Measurements from ENCODE around the gene KCNN1. TPM values are rescaled to one million over a fixed set of nuclear protein-coding genes. Genes with fewer than 3 reads are reported as not detected.

Gene KCNN1
- total and polyA plus RNA-seq, 3 experiments from 2014 or later: 0.13 to 0.15 TPM; not detected in 1

DNA sequence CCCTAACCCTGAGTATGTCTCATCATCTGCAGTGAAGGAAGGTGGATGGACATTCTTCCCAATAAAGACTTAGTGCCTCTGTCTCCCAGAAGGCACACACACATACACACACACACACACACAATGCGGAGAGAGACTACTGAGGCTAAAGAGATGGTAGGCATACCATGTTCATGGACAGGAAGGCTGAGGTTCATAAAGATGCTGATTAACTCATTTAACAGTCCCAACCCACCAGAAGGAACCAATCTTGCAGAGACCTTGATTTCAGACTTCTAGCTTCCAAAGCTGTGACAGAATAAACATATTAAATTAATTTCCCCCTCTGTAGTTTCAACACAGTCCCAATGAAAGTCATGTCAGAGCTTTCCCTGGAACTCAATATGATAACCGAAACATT lies 74.1 kb downstream of the KCNN1 start:
- ChIA-PET POLR2A (interaction anchor here (0.8 kb wide), 1 partner anchor 20 kb away, joined by 3 read pairs; no protein-coding TSS in a partner anchor), CTCF (no interaction called here)
- no peaks in the 10 kb centered on the region for H3K36me3 ChIP-seq (ENCODE audit: insufficient read depth, low read length)
- H3K27ac Mint-ChIP-seq: peak overlapping the region in 1 of 8 donors; percentile 26
- no peaks in the 10 kb centered on the region for H3K27me3 ChIP-seq (ENCODE audit: insufficient read depth, low read length, poor library complexity, severe bottlenecking)
- no peaks in the 10 kb centered on the region for H3K27me3 Mint-ChIP-seq
- H3K27ac ChIP-seq (ENCODE audit: low read depth, low read length): no peak overlapping the region
- H3K36me3 Mint-ChIP-seq: no peaks in the 10 kb centered on the region
- no peak for DNase-seq
- no peak overlapping the region for H3K4me3 ChIP-seq (ENCODE audit: low read length)
- no peak overlapping the region for H3K4me3 Mint-ChIP-seq
- H3K4me1 ChIP-seq (ENCODE audit: insufficient read depth, low read length): peaks cover 30% of the 10 kb centered on the region
- peaks cover 0 to 2% (median 0%) of the 10 kb centered on the region in 5 donors for H3K9me3 Mint-ChIP-seq
- H3K4me1 Mint-ChIP-seq: peaks cover 26 to 34% (median 33%) of the 10 kb centered on the region in 3 donors
- no peaks in the 10 kb centered on the region for H3K9me3 ChIP-seq (ENCODE audit: low read length)

DNA sequence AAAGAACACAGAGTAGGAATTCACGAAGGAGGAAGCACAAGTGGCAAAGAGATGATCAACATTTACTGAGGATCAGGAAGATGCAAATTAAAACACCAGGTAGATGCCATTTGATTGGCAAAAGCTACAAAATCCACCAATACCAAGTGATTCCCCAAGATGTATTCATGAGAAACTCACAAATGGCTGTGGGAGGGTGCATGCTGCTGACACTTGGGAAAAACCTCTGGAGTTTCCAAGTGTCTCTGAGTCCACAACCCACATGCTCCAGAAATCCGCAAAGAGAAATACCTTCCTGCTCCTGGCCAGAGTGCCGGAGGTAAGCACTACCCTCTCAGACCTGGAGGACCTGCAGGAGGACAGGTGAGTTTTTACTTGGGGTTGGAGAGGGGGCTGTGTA lies 76.8 kb downstream of the KCNN1 start:
- Histone ChIP-seq H3K4me1 (ENCODE audit: insufficient read depth, low read length) (peaks cover 35% of the 10 kb centered on the region), H3K27me3 (ENCODE audit: insufficient read depth, low read length, poor library complexity, severe bottlenecking) (no peaks in the 10 kb centered on the region), H3K4me3 (ENCODE audit: low read length) (no peak overlapping the region), H3K27ac (ENCODE audit: low read depth, low read length) (no peak overlapping the region), H3K36me3 (ENCODE audit: insufficient read depth, low read length) (no peaks in the 10 kb centered on the region), H3K9me3 (ENCODE audit: low read length) (no peaks in the 10 kb centered on the region)
- Mint-ChIP-seq H3K27me3 (no peaks in the 10 kb centered on the region), H3K9me3 (peaks cover 0 to 2% (median 0%) of the 10 kb centered on the region in 5 donors), H3K4me1 (peaks cover 31 to 45% (median 43%) of the 10 kb centered on the region in 3 donors), H3K27ac (peak overlapping the region; percentile 50 to 97 (median 88)), H3K36me3 (no peaks in the 10 kb centered on the region), H3K4me3 (peak overlapping the region; percentile 4 to 85 (median 77))
- DNase-seq: no peak
- ChIA-PET POLR2A (interaction anchor here (0.7 to 1.7 kb wide), 4 partner anchors 30 to 44 kb away, joined by 3 to 4 read pairs (median 4); no protein-coding TSS in a partner anchor), CTCF (interaction anchor here (1.2 to 3.1 kb wide), 3 partner anchors 16 to 261 kb away, joined by 3 to 14 read pairs (median 10); no protein-coding TSS in a partner anchor)

GRCh38 chr19:18044825-18045304 lies 78.0 kb downstream of the KCNN1 start:
- peak overlapping the region; percentile 68 for H3K4me3 ChIP-seq (ENCODE audit: low read length)
- Mint-ChIP-seq H3K4me1 (peaks cover 31 to 47% (median 44%) of the 10 kb centered on the region in 3 donors), H3K4me3 (peak overlapping the region; percentile 13 to 91 (median 84)), H3K9me3 (peaks cover 0 to 2% (median 0%) of the 10 kb centered on the region in 5 donors), H3K27ac (peak overlapping the region; percentile 84 to 97 (median 93)), H3K36me3 (no peaks in the 10 kb centered on the region), H3K27me3 (no peaks in the 10 kb centered on the region)
- no peaks in the 10 kb centered on the region for H3K36me3 ChIP-seq (ENCODE audit: insufficient read depth, low read length)
- peaks cover 35% of the 10 kb centered on the region for H3K4me1 ChIP-seq (ENCODE audit: insufficient read depth, low read length)
- peak; percentile 71 to 91 (median 81) for DNase-seq
- POLR2A ChIA-PET: interaction anchor here (0.6 to 2.1 kb wide), 16 partner anchors 10 to 1715 kb away, joined by 3 to 18 read pairs (median 4); partner anchors contain the start of genes ARRDC2, CCDC124, JUND and MAST3
- CTCF ChIA-PET: interaction anchor here (0.8 to 3.1 kb wide), 15 partner anchors 10 to 260 kb away, joined by 3 to 17 read pairs (median 5); partner anchors contain the start of gene ARRDC2
- H3K9me3 ChIP-seq (ENCODE audit: low read length): no peaks in the 10 kb centered on the region
- H3K27me3 ChIP-seq (ENCODE audit: insufficient read depth, low read length, poor library complexity, severe bottlenecking): no peaks in the 10 kb centered on the region
- peak overlapping the region; percentile 64 for H3K27ac ChIP-seq (ENCODE audit: low read depth, low read length)

DNA sequence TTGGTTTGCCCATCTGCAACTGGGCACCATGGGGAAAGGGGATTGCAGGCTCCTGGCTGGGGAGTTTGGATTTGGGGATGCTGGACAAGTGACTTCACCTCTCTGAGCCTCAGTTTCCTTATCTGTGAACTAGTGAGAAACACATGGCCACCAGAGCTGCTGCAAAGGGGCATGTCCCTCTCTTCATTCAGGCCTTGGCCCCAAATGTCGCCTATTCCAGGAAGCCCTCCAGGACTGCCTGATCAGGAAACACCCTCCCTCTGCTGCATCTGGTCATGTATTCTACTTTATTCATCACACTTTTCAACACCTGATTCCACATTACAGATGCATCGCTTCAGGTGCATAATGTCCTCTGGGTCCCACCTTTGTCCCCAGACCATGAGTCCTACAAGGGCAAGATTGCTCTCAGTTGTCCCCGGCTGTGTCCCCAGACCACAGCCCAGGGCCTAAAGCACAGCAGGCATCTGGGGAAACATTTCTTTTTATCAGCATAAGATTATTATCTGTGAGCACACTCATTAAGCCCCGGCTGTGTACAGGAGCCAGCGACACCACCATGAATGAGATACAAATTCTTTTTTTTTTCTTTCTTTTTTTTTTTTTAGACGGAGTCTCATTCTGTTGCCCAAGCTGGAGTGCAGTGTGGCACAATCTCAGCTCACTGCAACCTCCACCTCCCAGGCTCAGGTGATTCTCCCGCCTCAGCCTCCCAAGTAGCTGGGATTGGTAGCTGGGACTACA lies 78.6 kb downstream of the KCNN1 start:
- Histone ChIP-seq H3K27ac (ENCODE audit: low read depth, low read length) (peak overlapping the region; percentile 64), H3K4me1 (ENCODE audit: insufficient read depth, low read length) (peaks cover 35% of the 10 kb centered on the region)
- no peaks in the 10 kb centered on the region for H3K36me3 Mint-ChIP-seq

GRCh38 chr19:18046059-18046718 lies 79.3 kb downstream of the KCNN1 start:
- Mint-ChIP-seq H3K4me1 (peaks cover 37 to 61% (median 50%) of the 10 kb centered on the region in 3 donors), H3K4me3 (peak overlapping the region in 3 of 7 donors; percentile 5 to 38 (median 17))
- H3K27me3 ChIP-seq (ENCODE audit: insufficient read depth, low read length, poor library complexity, severe bottlenecking): no peaks in the 10 kb centered on the region

More for the DNA sequence above, 78.6 kb downstream of the KCNN1 start:
- ChIA-PET POLR2A (interaction anchor here (0.6 to 2.1 kb wide), 14 partner anchors 10 to 534 kb away, joined by 3 to 18 read pairs (median 4); partner anchors contain the start of genes ARRDC2, CCDC124, JUND and MAST3), CTCF (interaction anchor here (0.8 to 3.1 kb wide), 14 partner anchors 9 to 234 kb away, joined by 3 to 17 read pairs (median 5); partner anchors contain the start of gene ARRDC2)
- H3K4me3 ChIP-seq (ENCODE audit: low read length): peak overlapping the region; percentile 68
- H3K9me3 ChIP-seq (ENCODE audit: low read length): no peaks in the 10 kb centered on the region
- Mint-ChIP-seq H3K27ac (peak overlapping the region; percentile 84 to 97 (median 93)), H3K4me1 (peaks cover 37 to 54% (median 50%) of the 10 kb centered on the region in 3 donors), H3K4me3 (peak overlapping the region; percentile 13 to 91 (median 84)), H3K27me3 (no peaks in the 10 kb centered on the region), H3K9me3 (no peaks in the 10 kb centered on the region)
- H3K27me3 ChIP-seq (ENCODE audit: insufficient read depth, low read length, poor library complexity, severe bottlenecking): no peaks in the 10 kb centered on the region
- no peak for DNase-seq
- no peaks in the 10 kb centered on the region for H3K36me3 ChIP-seq (ENCODE audit: insufficient read depth, low read length)

DNA sequence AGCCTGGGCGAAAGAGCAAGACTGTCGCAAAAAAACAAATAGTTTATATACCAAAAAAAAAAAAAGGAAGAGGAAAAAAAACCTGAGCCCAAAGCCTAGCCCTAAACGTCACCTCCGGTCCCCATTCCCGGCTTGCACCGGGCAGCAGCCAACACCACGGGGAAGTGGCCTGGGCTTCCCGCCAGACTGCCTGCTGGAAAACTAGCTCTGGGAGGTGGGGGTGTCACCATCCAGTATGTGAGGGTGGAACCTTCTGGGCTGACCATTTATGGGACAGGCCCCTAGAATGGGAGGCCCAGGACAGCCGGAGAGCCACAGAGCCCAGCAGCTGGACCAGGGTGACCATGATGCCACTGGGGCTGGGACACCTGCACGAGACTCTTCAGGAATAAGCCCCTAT lies 82.5 kb downstream of the KCNN1 start:
- no peaks in the 10 kb centered on the region for H3K36me3 Mint-ChIP-seq
- Histone ChIP-seq H3K36me3 (ENCODE audit: insufficient read depth, low read length) (no peaks in the 10 kb centered on the region), H3K27ac (ENCODE audit: low read depth, low read length) (no peak overlapping the region), H3K27me3 (ENCODE audit: insufficient read depth, low read length, poor library complexity, severe bottlenecking) (no peaks in the 10 kb centered on the region), H3K4me1 (ENCODE audit: insufficient read depth, low read length) (peaks cover 22% of the 10 kb centered on the region), H3K9me3 (ENCODE audit: low read length) (no peaks in the 10 kb centered on the region), H3K4me3 (ENCODE audit: low read length) (no peak overlapping the region)
- no peak overlapping the region for H3K27ac Mint-ChIP-seq
- H3K4me1 Mint-ChIP-seq: peaks cover 24 to 46% (median 33%) of the 10 kb centered on the region in 3 donors
- DNase-seq: no peak
- no peak overlapping the region for H3K4me3 Mint-ChIP-seq
- H3K27me3 Mint-ChIP-seq: no peaks in the 10 kb centered on the region
- H3K9me3 Mint-ChIP-seq: no peaks in the 10 kb centered on the region
- CTCF ChIA-PET: interaction anchor here (0.8 to 2.3 kb wide), 2 partner anchors 33 to 42 kb away, joined by 3 to 6 read pairs; partner anchors contain the start of gene ARRDC2
- POLR2A ChIA-PET: interaction anchor here (0.7 kb wide), 1 partner anchor 39 kb away, joined by 7 read pairs; no protein-coding TSS in a partner anchor

More at GRCh38 chr19:18046059-18046718, 79.3 kb downstream of the KCNN1 start:
- H3K36me3 Mint-ChIP-seq: no peaks in the 10 kb centered on the region
- ChIA-PET POLR2A (interaction anchor here (2.1 kb wide), 1 partner anchor 39 kb away, joined by 18 read pairs; the partner anchor contains the start of gene ARRDC2), CTCF (interaction anchor here (1.5 to 2.5 kb wide), 4 partner anchors 11 to 100 kb away, joined by 4 to 17 read pairs (median 8); partner anchors contain the start of gene ARRDC2)
- Histone ChIP-seq H3K9me3 (ENCODE audit: low read length) (no peaks in the 10 kb centered on the region), H3K4me1 (ENCODE audit: insufficient read depth, low read length) (peaks cover 35% of the 10 kb centered on the region), H3K27ac (ENCODE audit: low read depth, low read length) (no peak overlapping the region), H3K4me3 (ENCODE audit: low read length) (no peak overlapping the region), H3K36me3 (ENCODE audit: insufficient read depth, low read length) (no peaks in the 10 kb centered on the region)
- H3K27me3 Mint-ChIP-seq: no peaks in the 10 kb centered on the region
- H3K27ac Mint-ChIP-seq: peak overlapping the region in 6 of 8 donors; percentile 21 to 95 (median 72)
- DNase-seq: no peak
- no peaks in the 10 kb centered on the region for H3K9me3 Mint-ChIP-seq

Measured in CD8-positive, alpha-beta memory T cell (primary cell).